ENCODE results near the gene ZNF827.

ZNF827 gene

DNA sequence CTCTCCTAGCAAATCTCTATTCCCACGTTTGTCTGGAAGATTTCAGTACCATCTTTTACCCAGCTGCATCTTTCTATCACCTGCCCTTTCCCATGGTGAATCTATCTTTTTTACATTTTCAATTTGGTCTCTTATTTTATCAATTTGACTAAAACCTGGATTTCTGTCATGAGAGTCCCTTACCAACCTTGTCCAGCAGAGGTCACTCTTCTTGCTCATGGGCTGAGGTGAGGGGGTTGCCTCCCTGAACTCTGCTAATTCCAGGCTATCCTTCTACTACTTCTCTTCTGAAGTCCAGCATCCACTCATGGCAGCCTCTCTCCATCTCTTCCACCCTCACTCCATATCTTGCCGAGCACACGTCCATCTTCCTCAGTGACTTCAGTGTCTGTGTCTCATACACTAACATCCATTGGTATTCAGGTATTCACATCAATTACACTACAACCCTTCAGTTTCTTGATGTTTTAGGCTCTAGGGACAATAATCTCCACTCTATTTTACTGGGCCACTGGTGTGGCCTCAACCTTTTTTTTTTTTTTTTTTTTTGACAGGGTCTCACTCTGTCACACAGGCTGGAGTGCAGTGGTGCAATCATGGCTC is 17.8 kb upstream of the ZNF827 start:
- TF ChIP-seq EGR1 (IDR thresholded peaks at IDR 0.05) (no peak), NFIC (IDR thresholded peaks at IDR 0.05) (no peak), RAD21 (IDR thresholded peaks at IDR 0.05; ENCODE audit: low read depth) (peak; percentile 49; the same call in 1 of the 2 replicates), TEAD4 (IDR thresholded peaks at IDR 0.05) (no peak), YY1 (IDR thresholded peaks at IDR 0.05; ENCODE audit: low read depth) (no peak)

DNA sequence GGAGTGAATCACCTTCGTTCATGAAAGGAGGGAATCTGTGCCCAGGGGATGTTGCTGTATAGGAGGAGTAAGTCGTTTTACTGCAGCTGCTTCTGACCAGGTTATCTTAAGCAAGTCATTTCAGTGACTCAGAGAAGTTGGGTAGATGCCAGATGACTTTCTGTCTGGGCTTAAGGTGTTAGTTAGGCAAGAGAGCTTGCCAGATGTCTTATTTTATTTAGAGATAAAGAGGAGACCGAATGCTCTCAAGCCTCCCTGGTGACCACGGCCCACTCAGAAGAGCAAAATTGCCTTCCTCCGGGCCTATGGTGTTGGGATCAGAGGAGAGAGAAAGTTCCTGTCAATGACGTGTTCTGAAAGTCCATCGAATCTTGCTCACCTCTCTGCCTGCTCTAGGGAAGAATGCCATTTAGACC is 16.3 kb upstream of the ZNF827 start:
- TF ChIP-seq, protein P1, sequence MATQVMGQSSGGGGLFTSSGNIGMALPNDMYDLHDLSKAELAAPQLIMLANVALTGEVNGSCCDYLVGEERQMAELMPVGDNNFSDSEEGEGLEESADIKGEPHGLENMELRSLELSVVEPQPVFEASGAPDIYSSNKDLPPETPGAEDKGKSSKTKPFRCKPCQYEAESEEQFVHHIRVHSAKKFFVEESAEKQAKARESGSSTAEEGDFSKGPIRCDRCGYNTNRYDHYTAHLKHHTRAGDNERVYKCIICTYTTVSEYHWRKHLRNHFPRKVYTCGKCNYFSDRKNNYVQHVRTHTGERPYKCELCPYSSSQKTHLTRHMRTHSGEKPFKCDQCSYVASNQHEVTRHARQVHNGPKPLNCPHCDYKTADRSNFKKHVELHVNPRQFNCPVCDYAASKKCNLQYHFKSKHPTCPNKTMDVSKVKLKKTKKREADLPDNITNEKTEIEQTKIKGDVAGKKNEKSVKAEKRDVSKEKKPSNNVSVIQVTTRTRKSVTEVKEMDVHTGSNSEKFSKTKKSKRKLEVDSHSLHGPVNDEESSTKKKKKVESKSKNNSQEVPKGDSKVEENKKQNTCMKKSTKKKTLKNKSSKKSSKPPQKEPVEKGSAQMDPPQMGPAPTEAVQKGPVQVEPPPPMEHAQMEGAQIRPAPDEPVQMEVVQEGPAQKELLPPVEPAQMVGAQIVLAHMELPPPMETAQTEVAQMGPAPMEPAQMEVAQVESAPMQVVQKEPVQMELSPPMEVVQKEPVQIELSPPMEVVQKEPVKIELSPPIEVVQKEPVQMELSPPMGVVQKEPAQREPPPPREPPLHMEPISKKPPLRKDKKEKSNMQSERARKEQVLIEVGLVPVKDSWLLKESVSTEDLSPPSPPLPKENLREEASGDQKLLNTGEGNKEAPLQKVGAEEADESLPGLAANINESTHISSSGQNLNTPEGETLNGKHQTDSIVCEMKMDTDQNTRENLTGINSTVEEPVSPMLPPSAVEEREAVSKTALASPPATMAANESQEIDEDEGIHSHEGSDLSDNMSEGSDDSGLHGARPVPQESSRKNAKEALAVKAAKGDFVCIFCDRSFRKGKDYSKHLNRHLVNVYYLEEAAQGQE (IDR thresholded peaks at IDR 0.05; ENCODE audit: low read depth): no peak
- no peak for TF ChIP-seq TAF1 (IDR thresholded peaks at IDR 0.05; ENCODE audit: low read depth)
- no peak for TF ChIP-seq TEAD4 (IDR thresholded peaks at IDR 0.05)
- TF ChIP-seq CEBPB (IDR thresholded peaks at IDR 0.05): no peak
- no peak for TF ChIP-seq RAD21 (IDR thresholded peaks at IDR 0.05; ENCODE audit: low read depth)
- TF ChIP-seq, protein P2, sequence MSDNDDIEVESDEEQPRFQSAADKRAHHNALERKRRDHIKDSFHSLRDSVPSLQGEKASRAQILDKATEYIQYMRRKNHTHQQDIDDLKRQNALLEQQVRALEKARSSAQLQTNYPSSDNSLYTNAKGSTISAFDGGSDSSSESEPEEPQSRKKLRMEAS (IDR thresholded peaks at IDR 0.05): no peak

DNA sequence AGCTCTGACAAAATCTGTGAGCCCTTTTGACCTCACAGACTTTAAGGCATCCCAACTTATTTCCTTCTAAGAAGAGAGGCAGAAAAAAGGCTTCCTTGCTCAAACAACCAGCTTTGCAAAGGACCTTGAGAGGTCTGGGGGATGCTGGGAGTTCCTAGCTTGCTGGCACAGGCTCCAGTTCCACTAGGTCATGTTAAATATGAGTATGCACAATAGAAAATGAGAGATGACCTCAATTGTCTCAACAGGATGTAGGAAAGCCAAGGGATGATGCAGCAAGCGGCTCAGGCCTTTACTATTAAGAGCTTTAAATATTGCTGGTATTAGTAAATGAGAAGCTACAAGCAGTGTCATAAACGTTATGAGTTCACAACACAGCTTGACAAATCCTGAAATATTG is 13.3 kb upstream of the ZNF827 start:
- TF ChIP-seq CEBPB (IDR thresholded peaks at IDR 0.05) (no peak), YY1 (IDR thresholded peaks at IDR 0.05; ENCODE audit: low read depth) (no peak), FOXM1 (IDR thresholded peaks at IDR 0.05; ENCODE audit: borderline replicate concordance, low read depth) (no peak), NFIC (IDR thresholded peaks at IDR 0.05) (no peak), EGR1 (IDR thresholded peaks at IDR 0.05) (no peak), EP300 (IDR thresholded peaks at IDR 0.05; ENCODE audit: borderline replicate concordance) (no peak), RAD21 (IDR thresholded peaks at IDR 0.05; ENCODE audit: low read depth) (no peak), USF1 (IDR thresholded peaks at IDR 0.05) (no peak), CREB1 (IDR thresholded peaks at IDR 0.05; ENCODE audit: low read depth) (no peak), TCF12 (IDR thresholded peaks at IDR 0.05; ENCODE audit: low read depth) (no peak), ZBTB7A (IDR thresholded peaks at IDR 0.05; ENCODE audit: low read depth) (no peak), TEAD4 (IDR thresholded peaks at IDR 0.05) (no peak), TAF1 (IDR thresholded peaks at IDR 0.05; ENCODE audit: low read depth) (no peak)
- TF ChIP-seq, protein P2 (IDR thresholded peaks at IDR 0.05): no peak
- TF ChIP-seq, protein P1 (IDR thresholded peaks at IDR 0.05; ENCODE audit: low read depth): no peak

GRCh38 chr4:145945431-145946155 is 7.0 kb upstream of the ZNF827 start:
- TF ChIP-seq CREB1 (IDR thresholded peaks at IDR 0.05; ENCODE audit: low read depth) (no peak), CEBPB (IDR thresholded peaks at IDR 0.05) (0 out of 2 replicates have a peak, but pooled peaks have one; percentile 9)

GRCh38 chr4:145944886-145945285 is 6.3 kb upstream of the ZNF827 start:
- no peak for TF ChIP-seq USF1 (IDR thresholded peaks at IDR 0.05)
- no peak for TF ChIP-seq TCF12 (IDR thresholded peaks at IDR 0.05; ENCODE audit: low read depth)
- TF ChIP-seq TAF1 (IDR thresholded peaks at IDR 0.05; ENCODE audit: low read depth): no peak
- no peak for TF ChIP-seq EGR1 (IDR thresholded peaks at IDR 0.05)
- TF ChIP-seq CREB1 (IDR thresholded peaks at IDR 0.05; ENCODE audit: low read depth): no peak
- TF ChIP-seq, protein P1 (IDR thresholded peaks at IDR 0.05; ENCODE audit: low read depth): no peak
- no peak for TF ChIP-seq YY1 (IDR thresholded peaks at IDR 0.05; ENCODE audit: low read depth)
- no peak for TF ChIP-seq ZBTB7A (IDR thresholded peaks at IDR 0.05; ENCODE audit: low read depth)
